Osteoblast (primary cell): Measurements from ENCODE around the gene CTBP2. TPM values are rescaled to one million over a fixed set of nuclear protein-coding genes. Genes with fewer than 3 reads are reported as not detected.
A peak's percentile ranks its signal among the peaks of the same experiment; 100 is the strongest.

Experiments used
- DNase-seq: peaks from one replicate; pipeline ENCODE4 v3.0.0; 2011; ENCODE audit warnings: low spot score, mixed read lengths; ENCODE audit not compliant: insufficient read length; ENCODE audit errors: missing footprints
- H2AFZ ChIP-seq: 2 replicates; pipeline ENCODE4 v1.6.0; 2011; ENCODE audit warnings: mild to moderate bottlenecking, low read length
- H3K27ac ChIP-seq: 2 replicates; pipeline ENCODE4 v1.5.1; 2011; ENCODE audit warnings: mild to moderate bottlenecking, low read depth, low read length, moderate library complexity
- H3K27me3 ChIP-seq: 2 replicates; pipeline ENCODE4 v1.6.0; 2012; ENCODE audit warnings: mild to moderate bottlenecking, control low read depth, inconsistent platforms, low read length, moderate library complexity; ENCODE audit not compliant: insufficient read depth
- H3K36me3 ChIP-seq: 2 replicates; pipeline ENCODE4 v1.5.1; 2011; ENCODE audit warnings: mild to moderate bottlenecking, low read length, control low read depth, moderate library complexity; ENCODE audit not compliant: insufficient read depth
- H3K4me1 ChIP-seq: 2 replicates; pipeline ENCODE4 v1.5.1; 2011; ENCODE audit warnings: mild to moderate bottlenecking, low read length, control low read depth, moderate library complexity; ENCODE audit not compliant: insufficient read depth
- H3K4me2 ChIP-seq: 2 replicates; pipeline ENCODE4 v1.6.0; 2011; ENCODE audit warnings: mild to moderate bottlenecking, low read length; ENCODE audit not compliant: insufficient read depth
- H3K4me3 ChIP-seq: fragments of 200-600 bp; sonication (generic); 3 replicates; pipeline ENCODE4 v1.5.1; 2012; ENCODE audit warnings: mild to moderate bottlenecking, low read length, inconsistent platforms; ENCODE audit not compliant: insufficient read depth
- H3K79me2 ChIP-seq: 2 replicates; pipeline ENCODE4 v1.6.0; 2012; ENCODE audit warnings: mild to moderate bottlenecking, low read length, control low read depth, inconsistent platforms; ENCODE audit not compliant: insufficient read depth
- H3K9me3 ChIP-seq: 2 replicates; pipeline ENCODE4 v1.5.1; 2011; ENCODE audit warnings: low read depth, low read length, control low read depth
- H4K20me1 ChIP-seq: 2 replicates; pipeline ENCODE4 v1.6.0; 2012; ENCODE audit warnings: mild to moderate bottlenecking, low read length, control low read depth; ENCODE audit not compliant: insufficient read depth
- CTCF ChIP-seq: IDR thresholded peaks from 2 replicates; pipeline ENCODE4 v1.5.1; 2011; ENCODE audit warnings: mild to moderate bottlenecking, low read depth, low read length, moderate library complexity; ENCODE audit errors: extremely low read depth
- total RNA-seq: library from RNA; depleted of rRNA; stranded (reverse); fragments of >200 nt; gene quantifications from 2 replicates; pipeline ENCODE4 v1.2.3, GENCODE V29; 2012

CTBP2 gene
- total RNA-seq, 1 donor, result 65.9 TPM

GRCh38 chr10:125118701-125119100 lies 41.7 kb downstream of the CTBP2 start:
- Histone ChIP-seq H2AFZ (no peak overlapping the region), H4K20me1 (peaks cover 79% of the 10 kb centered on the region), H3K27me3 (no peaks in the 10 kb centered on the region), H3K4me3 (no peak overlapping the region), H3K36me3 (no peaks in the 10 kb centered on the region), H3K4me1 (peaks cover 20% of the 10 kb centered on the region), H3K79me2 (peaks cover 99% of the 10 kb centered on the region), H3K4me2 (no peak overlapping the region), H3K27ac (no peak overlapping the region), H3K9me3 (no peaks in the 10 kb centered on the region)
- DNase-seq, result no peak
- TF ChIP-seq CTCF, result no peak

GRCh38 chr10:125118011-125118611 lies 42.3 kb downstream of the CTBP2 start:
- no peak for DNase-seq
- peaks cover 84% of the 10 kb centered on the region for H4K20me1 ChIP-seq
- no peak for TF ChIP-seq CTCF
- no peak overlapping the region for H3K4me2 ChIP-seq
- peaks cover 18% of the 10 kb centered on the region for H3K4me1 ChIP-seq
- H3K27me3 ChIP-seq, result no peaks in the 10 kb centered on the region
- no peaks in the 10 kb centered on the region for H3K36me3 ChIP-seq
- peak overlapping the region; percentile 31 for H3K27ac ChIP-seq
- H3K9me3 ChIP-seq, result no peaks in the 10 kb centered on the region
- H2AFZ ChIP-seq, result no peak overlapping the region
- no peak overlapping the region for H3K4me3 ChIP-seq
- peaks cover 99% of the 10 kb centered on the region for H3K79me2 ChIP-seq

GRCh38 chr10:125116652-125117310 lies 43.6 kb downstream of the CTBP2 start:
- no peak for TF ChIP-seq CTCF
- no peak overlapping the region for H3K27ac ChIP-seq
- no peak overlapping the region for H3K4me3 ChIP-seq
- peaks cover 15% of the 10 kb centered on the region for H3K4me1 ChIP-seq
- no peak overlapping the region for H3K4me2 ChIP-seq
- no peaks in the 10 kb centered on the region for H3K9me3 ChIP-seq
- no peaks in the 10 kb centered on the region for H3K36me3 ChIP-seq
- H4K20me1 ChIP-seq, result peaks cover 86% of the 10 kb centered on the region
- H2AFZ ChIP-seq, result no peak overlapping the region
- H3K79me2 ChIP-seq, result peaks cover 96% of the 10 kb centered on the region
- DNase-seq, result no peak
- no peaks in the 10 kb centered on the region for H3K27me3 ChIP-seq

DNA sequence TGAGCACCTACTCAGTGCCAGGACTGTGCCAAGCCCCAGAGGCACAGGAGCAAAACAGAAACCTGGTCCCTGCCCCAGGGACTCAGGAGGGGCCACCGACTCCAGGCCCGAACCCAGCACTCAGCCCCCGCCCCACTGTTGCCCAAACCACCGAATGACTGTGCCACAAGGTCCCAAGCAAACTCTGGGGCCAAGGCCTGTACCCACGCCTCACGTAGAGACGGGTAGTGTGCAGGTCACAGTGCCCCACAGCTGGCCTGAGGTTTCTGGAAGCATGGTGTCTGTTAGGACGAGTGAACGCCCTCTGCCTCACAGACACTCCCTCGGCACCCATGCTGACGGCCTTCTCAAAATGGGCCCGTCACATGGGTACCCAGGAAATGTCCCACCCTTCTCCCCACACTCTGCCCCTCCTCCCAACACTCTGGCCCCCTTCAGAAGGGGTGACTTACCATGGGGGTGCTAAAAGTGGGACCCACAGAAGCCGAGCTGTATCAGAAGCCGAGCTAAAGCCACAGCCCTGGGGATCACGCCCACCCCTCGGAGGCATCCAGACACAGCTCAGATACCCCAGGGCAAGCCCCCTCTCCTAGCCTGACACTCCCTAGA lies 44.2 kb downstream of the CTBP2 start:
- no peak overlapping the region for H3K4me2 ChIP-seq
- no peak overlapping the region for H3K27ac ChIP-seq
- H3K36me3 ChIP-seq, result no peaks in the 10 kb centered on the region
- no peak for DNase-seq
- no peaks in the 10 kb centered on the region for H3K27me3 ChIP-seq
- no peak for TF ChIP-seq CTCF
- H4K20me1 ChIP-seq, result peaks cover 87% of the 10 kb centered on the region
- H3K9me3 ChIP-seq, result no peaks in the 10 kb centered on the region
- no peak overlapping the region for H3K4me3 ChIP-seq
- no peak overlapping the region for H2AFZ ChIP-seq
- H3K4me1 ChIP-seq, result peaks cover 15% of the 10 kb centered on the region
- peaks cover 96% of the 10 kb centered on the region for H3K79me2 ChIP-seq
